Colon (tissue), 2 donors: ENCODE data around the gene NOTCH2.

ENCODE experiments used
- FAIRE-seq: peaks from 2 replicates; lab custom pipeline; 2012; peaks lifted over from hg19 to GRCh38; lab: Jason Lieb, UNC
- donor health status: control.
- donor health status: control.

Gene NOTCH2

DNA sequence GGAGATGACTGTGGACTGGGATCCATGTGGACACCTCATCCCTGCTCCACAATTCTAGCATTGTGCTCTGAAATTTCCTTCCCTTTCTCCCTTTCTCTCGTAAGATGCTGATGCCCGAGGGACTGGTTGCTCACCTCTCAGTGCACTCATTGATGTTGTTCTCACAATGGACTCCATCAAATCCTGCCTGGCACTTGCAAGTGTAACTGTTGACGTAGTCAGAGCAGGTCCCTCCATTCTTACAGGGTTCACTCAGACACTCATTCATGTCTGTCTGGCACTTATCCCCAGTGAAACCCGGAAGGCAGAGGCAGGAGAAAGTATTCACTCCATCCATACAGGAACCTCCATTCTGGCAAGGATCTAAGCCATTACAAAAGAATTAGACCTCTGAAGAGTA, 128.1 kb downstream of the NOTCH2 start:
- no peak for FAIRE-seq

GRCh38 chr1:119940697-119941096, 128.8 kb downstream of the NOTCH2 start:
- FAIRE-seq = no peak

DNA sequence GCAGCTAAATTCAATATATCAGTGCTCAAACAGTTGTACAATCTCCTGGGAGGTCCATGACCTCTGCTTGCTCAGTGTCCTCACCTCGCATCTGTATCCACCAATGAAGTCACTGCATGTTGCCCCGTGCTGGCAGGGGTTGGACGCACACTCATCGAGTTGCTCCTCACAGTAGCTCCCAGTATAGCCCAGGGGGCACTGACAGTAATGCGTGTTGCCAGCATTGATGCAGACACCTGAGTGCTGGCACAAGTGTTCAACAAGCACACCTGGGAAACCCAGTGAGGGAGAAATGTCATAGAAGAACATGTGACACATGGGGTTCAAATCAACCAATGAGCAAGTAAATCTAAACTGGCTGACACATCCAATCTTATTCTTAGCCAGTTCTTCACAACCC, 132.3 kb downstream of the NOTCH2 start:
- no peak for FAIRE-seq

GRCh38 chr1:119935915-119936314, 133.5 kb downstream of the NOTCH2 start:
- FAIRE-seq = no peak

DNA sequence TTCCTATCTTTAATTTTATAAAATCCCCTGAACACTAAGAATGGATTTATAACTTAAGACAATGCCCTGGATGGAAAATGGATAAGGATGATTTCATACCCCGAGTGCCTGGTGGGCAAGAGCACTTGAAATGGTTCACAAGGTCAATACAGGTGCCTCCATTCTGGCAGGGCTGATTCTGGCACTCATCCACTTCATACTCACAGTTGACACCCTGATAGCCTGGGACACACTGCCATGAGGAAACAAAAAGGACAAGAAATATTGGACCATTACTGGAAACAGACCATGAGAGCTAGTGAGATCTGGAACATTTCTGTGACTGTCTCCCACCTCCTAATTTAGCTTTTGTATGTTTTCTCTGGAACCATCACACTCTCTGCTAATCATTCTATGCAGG, 134.1 kb downstream of the NOTCH2 start:
- no peak for FAIRE-seq

GRCh38 chr1:119933397-119933796, 136.1 kb downstream of the NOTCH2 start:
- no peak for FAIRE-seq

DNA sequence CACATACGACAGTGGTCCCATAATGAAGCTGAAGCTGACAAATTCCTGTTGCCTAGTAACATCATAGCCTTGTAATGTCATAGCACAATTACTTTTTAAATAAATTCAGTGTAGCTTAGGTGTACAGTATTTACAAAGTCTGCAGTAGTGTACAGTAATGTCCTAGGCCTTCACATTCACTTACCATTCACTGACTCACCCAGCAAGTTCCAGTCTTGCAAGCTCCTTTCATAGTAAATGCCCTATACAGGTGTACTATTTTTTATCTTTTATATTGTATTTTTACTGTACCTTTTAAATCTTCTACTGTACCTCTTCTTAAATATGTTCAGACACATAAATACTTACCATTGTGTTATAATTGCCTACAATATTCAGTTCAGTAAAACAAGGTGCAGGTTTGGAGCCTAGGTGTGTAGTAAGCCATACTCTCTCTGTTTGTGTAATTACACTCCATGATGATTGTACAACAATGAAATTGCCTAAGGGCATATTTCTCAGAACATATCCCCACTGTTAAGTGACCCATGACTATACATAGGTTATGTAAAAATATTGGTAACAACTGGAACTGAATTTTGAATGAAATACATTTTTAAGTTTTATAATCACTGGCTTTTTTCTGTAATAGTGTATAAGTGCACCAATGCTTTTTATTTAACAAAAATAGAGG, 139.7 kb downstream of the NOTCH2 start:
- no peak for FAIRE-seq

DNA sequence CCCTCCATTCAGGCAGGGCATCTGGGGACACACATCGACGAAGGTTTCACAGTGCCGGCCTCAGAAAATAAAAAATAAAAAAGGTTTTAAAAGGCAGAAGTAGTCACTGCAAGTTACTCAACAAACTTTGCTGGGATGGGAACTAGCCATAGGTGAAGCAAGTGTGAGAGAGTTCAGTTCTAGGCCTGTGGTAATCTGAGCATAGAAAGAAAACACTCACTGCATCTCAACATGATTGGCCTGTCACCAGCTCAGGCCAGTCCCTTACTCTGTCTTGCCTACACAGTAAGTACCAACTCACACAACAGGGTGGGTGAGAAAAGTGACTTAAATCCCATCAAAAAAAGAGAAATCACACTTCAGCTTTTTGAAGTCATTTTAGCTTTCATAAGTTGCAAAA, 142.9 kb downstream of the NOTCH2 start:
- no peak for FAIRE-seq

DNA sequence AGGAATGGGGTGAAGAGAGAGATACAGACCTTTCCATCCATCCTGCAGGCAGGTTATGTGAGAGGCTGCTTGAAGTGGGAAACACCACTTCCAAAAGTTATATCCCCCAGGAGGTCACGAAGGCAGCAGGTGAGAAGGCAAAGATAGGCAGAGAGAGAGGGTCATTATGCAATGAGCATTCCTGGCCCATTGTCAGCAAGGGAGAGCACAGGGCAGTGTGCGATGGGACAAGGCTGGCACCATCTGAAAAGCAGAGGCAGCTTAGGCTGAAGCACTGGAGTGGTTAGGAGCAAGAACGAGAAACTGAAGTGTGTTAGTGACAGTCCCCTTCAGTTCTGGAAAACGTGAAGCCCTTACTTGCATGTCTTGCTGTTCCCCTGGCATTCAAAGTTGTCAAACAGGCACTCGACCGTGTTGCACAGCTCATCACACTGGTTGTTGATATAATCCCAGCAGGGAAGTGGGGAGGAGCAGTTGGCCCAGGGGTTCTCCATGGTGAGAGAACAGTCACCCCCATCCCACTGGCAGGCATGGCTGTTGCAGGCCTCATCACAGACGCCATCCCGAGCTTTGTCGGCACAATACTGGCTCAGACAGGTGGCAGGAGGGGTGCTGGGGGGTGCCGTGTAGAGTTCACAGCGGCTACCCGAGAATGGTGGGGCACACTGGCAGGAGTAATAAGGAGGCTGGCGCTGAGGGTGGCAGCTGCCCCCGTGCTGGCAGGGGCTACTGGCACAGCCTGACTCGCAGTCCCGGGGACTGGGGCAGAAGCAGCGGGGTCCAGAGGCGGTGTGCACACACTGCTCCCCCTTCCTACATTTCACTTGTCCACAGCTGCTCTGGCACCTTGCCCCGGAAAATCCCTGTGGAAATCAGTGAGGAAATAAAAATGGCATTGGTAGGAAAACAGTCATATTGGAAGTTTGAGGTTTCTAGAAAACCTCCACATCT, 144.2 kb downstream of the NOTCH2 start:
- no peak for FAIRE-seq

- no peak for FAIRE-seq
These were observed 149.1 kb downstream of the NOTCH2 start for GRCh38 chr1:119920104-119920968.

- no peak for FAIRE-seq
These were observed 150.2 kb downstream of the NOTCH2 start for GRCh38 chr1:119919241-119919640.

DNA sequence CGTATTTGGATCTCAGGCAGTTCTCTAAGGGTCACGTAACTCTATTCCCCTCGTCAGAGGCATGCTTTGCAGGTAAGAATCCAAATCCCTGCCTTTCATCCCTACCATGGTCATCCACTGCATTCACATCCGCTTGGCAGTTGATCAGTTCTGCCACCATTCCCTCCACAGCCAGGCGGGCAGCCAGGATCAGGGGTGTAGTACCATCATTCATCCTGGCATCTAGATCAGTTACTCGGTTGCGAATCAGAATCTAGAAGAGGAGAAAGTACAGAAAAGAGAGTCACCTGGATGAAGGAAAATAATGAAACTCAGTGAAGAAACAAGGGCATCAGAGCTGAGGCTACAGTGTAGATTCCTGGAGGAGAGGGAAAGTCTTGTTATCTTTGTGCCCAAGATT, 151.2 kb downstream of the NOTCH2 start:
- FAIRE-seq = no peak

DNA sequence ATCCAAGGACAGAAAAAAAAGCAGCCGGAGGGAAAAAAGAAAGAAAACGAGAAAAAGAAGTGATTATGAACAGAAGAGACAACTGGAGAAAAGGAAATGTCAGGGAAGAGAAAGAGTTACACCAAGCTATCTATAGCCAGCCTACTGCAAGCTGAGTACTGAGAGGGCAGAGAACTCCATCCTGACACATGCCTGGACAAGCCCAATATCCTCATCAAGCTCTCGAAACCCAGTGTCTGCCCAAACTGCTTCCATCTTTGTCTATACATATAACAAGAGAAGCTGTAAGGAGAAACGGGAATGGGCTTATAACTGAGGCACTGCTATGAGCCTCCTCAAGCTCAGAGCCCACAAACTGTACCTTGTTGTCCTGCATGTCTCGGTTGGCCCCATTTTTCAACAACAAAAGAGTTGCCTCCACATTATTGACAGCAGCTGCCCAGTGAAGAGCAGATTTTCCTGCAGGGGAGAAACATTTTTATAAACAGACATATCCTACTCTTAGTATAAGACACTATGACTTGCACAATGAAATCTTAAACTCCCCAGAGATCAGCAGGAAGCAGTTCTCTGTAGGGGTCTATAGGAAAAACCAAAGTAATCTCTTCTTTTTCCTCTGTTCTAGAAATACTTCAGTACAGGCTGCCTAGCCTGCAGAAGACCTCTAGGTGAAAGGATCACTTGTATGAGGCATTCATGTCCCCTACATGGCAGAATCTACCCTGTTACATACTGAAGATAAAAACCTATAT, 152.0 kb downstream of the NOTCH2 start:
- no peak for FAIRE-seq

GRCh38 chr1:119915517-119915916, 153.9 kb downstream of the NOTCH2 start:
- no peak for FAIRE-seq

DNA sequence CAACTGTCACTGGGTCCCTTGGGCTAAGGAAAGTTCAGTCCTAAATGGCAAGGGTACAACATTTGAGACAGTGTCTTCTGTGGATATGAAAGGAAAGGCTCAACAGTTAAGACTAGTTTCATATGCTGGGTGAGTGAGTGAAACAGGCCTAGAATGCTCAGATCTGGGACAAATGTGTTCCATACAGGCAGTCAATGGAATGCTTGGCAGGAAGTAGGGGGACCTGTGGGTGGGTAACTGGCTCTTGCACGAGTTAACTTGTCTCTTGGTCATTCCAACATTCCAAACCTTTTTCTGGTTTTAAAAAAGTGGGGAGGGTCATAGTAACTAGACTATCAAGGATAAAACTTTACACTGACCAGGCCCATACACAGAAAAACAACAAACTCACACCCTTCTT, 155.4 kb downstream of the NOTCH2 start:
- no peak for FAIRE-seq

- no peak for FAIRE-seq
These were observed 156.5 kb downstream of the NOTCH2 start for GRCh38 chr1:119912963-119913362.

GRCh38 chr1:119911775-119912174, 157.7 kb downstream of the NOTCH2 start:
- FAIRE-seq = no peak

DNA sequence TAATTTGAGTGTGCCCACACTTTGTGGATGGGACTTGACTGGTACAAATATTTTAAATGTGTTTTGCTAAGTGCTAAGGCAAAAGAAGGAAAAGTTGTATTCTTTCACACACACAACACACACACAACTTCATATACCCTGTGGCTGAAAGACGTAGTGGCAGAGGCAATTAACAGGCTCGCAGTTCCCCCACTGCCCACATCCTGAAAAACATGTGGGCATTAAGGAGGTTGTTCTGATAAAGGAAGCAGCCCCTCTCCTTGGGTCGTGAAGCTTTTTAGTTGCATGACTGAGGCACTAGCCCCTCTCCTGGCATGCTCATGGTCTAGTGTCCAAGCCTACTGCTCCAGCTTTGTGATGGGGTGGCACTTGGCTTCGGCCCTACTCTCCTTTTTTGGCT, 158.8 kb downstream of the NOTCH2 start:
- FAIRE-seq = no peak

DNA sequence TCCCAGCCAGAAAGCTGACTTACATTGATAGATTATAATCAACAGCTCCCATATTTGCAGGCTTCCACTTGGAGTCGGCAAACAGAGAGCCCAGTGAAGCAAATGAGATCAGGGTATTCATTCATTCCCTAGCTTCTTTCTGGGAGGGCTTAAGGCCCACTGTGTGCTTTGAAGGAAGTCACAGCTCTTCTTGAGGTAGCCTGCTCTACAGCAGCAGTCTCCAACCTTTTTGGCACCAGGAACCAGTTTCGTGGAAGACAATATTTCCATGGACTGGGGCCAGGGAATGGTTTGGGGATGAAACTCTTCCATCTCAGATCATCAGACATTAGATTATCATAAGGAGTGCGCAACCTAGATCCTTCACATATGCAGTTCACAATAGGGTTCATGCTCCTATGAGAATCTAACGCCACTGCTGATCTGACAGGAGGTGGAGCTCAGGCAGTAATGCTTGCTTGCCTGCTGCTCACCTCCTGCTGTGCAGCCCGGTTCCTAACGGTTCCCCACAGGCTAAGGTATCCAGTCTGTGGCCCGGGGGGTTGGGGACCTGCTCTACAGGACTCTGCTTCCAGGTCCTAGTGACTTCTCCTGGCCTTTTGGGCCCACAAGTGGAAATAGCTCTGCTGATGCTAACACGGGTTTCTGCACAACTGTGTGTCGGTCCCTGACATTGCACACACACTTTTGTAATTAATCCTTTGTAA, 159.4 kb downstream of the NOTCH2 start:
- FAIRE-seq = no peak

GRCh38 chr1:119908661-119909060, 160.8 kb downstream of the NOTCH2 start:
- FAIRE-seq = no peak
